ENCODE measurements around the gene MDGA2.

The MDGA2 gene

DNA sequence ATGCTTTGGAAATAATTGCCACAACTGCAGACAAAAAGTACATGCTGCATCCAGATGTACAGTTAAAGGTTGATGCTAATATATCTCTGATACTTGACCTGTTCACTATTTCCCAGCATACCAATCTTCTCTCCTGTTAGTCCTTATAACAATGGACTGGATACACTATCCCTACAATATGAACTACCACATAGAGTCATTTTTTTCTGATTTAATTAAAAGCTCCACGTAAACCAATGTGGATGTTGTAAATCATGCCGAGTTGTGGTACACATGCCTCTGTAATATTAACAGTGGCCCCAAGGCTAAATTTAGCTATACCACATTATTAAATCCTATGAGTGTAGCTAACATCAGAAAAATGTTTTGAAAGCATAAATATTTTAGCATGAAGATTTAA lies 554.8 kb downstream of the MDGA2 start:
- no peak for DNase-seq (ENCODE audit: low read depth)

GRCh38 chr14:47103771-47104170 lies 571.6 kb downstream of the MDGA2 start:
- no peak for DNase-seq (ENCODE audit: low read depth)

DNA sequence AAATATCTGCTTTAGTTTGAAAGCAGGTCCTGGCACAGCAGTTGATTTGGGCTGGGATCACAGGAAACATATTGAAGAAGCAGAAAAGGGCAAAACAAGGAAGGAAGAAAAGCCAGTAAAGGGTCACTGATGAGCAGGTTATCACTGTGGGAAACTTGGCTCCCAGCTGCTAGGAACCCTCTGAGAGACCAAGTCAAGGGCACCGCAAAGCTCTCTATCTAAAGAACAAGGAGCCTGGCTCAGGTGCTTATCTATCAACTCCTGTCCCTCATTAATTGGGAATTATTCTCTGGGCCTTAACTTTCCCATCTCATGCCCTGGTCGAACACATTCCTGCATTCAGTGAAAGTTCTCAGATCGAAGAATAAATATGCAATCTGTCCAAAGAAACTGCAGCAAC lies 572.9 kb downstream of the MDGA2 start:
- DNase-seq (ENCODE audit: low read depth) = no peak

DNA sequence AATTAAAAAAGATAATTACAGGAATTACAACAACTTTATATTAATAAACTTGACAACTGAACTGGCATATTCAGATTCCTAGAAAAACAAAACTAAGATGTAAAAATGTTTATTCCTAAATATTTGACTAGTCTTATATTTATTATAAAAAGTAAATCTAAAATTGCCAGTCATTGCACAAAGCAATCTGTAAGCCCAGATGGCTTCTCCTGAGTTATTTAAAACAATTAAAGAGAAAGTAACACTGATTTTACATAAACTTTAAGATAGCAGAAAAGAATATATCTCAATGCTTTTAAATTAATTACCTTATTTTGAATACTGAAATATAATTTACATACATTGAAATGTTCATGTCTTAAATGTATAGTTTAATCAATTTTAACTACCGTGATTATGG lies 589.7 kb downstream of the MDGA2 start:
- DNase-seq (ENCODE audit: low read depth) = no peak

- no peak for DNase-seq (ENCODE audit: low read depth)
These were observed 610.1 kb downstream of the MDGA2 start for GRCh38 chr14:47065326-47065725.

DNA sequence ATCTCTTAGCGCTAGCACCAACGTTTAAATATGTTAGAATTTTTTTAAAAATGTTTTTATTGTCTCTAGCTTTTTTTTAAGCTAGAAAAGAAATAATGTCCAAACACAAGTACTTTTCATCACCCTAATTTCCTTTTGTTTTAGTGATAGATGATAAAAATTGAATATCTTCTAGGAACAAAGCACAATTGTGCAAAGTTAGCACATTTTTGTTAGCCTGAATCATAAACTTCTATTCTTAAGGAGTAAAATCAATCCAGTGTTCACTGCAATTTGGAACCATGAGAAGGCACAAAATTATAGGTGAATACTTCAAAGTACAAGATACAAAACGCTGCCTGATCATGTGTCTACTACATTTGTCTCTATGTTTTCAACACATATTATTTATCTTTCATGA lies 615.4 kb downstream of the MDGA2 start:
- no peak for DNase-seq (ENCODE audit: low read depth)

GRCh38 chr14:47057364-47057763 lies 618.0 kb downstream of the MDGA2 start:
- no peak for DNase-seq (ENCODE audit: low read depth)

DNA sequence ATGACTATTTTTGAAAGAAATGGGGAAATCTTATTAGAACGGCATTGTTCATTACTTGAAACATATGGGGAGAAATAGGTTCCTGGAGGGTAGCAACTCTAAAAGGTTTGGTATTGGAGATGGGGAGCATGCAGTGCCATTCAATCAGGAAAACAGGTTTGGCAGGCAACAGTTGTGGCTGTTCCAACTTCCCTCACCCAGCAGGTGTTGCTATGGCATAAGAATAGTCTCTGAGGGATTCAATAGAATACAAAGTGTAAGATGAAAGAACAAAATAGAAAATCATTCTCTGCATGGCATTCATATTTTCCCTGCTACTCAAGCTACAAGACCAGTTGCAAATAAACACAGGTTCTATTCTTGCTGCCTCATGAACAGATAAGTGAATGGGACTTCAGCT lies 630.6 kb downstream of the MDGA2 start:
- DNase-seq (ENCODE audit: low read depth) = no peak

DNA sequence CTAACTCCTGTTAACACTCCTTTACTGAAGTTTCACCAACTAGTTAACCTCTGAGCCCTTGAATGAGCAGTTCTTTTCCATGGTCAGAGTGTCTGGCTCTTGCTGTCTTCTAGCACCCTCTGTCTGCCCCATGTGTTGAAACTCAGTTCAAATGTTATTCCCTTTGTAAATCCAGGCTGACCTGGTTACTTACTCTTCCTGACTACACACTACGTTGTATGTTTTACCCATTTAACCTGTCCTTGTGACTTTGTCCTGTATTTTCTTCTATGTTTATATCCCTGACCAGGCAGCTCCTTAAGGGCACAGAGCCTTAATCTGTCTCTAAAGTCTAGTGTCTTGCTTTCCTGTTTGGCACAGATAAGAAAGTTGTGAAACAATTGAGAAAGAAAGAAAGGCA lies 634.9 kb downstream of the MDGA2 start:
- DNase-seq (ENCODE audit: low read depth) = no peak

GRCh38 chr14:47039336-47039735 lies 636.1 kb downstream of the MDGA2 start:
- DNase-seq (ENCODE audit: low read depth) = no peak

- no peak for DNase-seq (ENCODE audit: low read depth)
These were observed 652.7 kb downstream of the MDGA2 start for GRCh38 chr14:47022721-47023120.

DNA sequence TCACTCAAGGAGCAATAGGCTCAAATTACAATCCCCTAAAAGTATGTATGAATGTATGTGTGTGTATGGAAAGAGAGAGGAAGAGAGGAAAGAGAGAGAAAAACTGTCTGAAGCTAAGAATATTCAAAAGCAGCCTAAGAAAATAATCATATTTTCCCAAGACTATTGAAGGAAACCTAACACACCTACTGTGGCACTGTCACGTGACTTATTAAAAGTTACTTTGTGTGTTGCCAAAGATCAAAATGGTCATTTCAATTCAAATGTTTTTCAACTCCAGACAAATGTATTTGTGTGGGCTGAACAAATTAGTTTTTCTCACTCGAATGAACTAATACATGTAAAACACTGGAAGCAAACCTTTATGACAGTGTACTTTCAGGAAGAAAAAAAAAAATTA lies 654.9 kb downstream of the MDGA2 start:
- no peak for DNase-seq (ENCODE audit: low read depth)

DNA sequence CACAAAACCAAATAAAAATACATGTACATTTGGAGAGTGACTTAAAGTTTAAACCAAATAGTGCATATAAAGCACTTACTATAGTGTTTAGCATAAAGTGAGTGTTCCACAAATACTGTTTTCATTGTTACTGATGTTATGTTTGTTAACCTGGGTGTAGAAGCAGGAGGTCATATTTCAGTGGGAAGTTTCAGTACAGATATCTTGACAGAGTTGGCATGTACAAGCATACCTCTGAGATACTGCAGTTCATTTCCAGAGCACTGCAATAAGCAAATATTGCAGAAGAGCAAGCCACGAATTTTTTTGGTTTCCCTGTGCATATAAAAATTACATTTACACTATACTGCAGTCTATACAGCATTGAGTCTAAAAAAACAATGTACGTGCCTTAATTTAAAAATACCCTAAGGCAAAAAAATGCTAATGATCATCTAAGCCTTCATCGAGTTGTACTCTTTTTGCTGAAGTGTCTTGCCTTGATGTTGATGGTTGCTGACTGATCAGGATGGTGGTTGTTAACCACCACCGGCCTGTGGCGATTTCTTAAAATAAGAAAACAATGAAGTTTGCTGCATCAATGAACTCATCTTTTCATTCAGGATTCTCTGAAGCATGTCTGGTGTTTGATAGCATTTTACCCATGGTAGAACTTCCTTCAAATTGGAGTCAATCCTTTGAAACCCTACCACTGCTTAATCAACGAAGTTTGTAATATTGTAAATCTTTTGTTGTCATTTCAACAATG lies 662.7 kb downstream of the MDGA2 start:
- no peak for DNase-seq (ENCODE audit: low read depth)

DNA sequence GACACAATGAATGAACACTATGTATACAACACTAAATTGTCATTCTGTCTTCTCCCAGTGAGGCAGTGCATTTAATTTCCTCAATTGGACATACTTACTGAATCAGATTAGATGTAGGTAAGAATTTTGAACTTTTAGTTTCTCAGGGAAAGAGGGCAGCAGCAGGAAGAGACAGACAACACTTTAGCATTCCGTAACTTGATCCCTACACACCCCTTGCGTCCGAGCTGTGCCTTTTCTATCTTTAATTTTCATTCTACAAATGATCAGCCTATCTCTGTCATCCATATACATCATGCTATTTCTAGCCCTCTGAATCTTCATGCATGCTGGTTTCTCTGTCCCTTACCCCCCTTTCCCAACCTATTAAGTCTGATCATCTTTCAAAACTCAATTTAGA lies 665.8 kb downstream of the MDGA2 start:
- no peak for DNase-seq (ENCODE audit: low read depth)

DNA sequence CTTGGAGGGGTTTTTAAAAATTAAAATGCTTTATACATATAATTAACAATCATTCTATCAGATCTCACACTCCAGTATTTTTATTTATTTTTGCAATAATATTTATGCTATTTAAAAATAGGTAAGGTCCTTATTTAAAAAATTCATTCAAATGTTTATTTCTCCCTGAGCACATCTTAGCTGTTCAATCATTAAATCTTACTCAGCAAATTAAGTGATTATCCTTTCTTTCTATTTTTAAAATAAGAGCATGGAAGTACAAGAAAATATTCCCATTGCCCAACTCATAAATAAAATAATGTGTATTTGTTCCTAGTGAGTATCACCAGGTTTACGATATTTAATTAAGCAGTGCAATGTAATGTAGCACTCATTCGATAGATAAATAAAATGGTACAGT lies 666.7 kb downstream of the MDGA2 start:
- no peak for DNase-seq (ENCODE audit: low read depth)

DNA sequence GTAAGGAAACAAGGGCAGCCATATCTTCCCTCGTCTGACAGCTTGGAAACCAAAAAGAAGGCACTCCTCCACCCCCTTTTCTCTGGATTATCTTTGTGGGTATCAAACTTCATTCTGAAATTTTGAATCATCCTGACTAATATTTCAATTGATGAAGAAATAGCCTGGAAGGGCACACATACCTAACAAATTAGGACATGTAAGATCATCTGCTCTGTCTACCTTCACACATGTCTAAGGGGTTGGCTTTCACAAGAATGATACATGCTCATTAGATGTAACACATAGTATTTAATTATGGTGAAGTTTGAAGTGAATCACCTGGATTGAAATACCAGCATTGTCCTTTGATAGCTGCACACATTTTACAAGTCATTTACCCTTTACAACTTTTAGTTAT lies 675.7 kb downstream of the MDGA2 start:
- no peak for DNase-seq (ENCODE audit: low read depth)

- no peak for DNase-seq (ENCODE audit: low read depth)
These were observed 685.8 kb downstream of the MDGA2 start for GRCh38 chr14:46989566-46989965.

DNA sequence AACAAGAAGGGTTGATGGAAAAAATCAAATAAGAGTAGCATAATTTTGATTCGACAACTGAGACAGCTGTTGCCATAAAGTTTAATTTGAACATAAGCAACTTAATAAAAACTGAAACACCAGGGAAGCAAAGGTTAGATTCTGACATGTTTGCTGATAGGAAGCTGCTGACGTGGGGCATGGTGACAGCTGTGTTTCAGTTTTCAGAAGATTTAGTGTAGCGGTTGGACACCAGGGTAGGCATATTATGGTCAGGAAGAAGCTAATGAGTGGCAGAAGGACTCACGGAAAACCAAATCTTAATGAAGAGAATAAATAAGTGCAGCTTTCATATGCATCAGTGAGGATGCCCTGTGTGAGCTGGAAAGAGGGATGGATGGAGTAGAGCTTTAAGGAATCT lies 687.1 kb downstream of the MDGA2 start:
- DNase-seq (ENCODE audit: low read depth) = no peak

- DNase-seq (ENCODE audit: low read depth) = no peak
These were observed 689.6 kb downstream of the MDGA2 start for GRCh38 chr14:46985529-46986380.

- no peak for DNase-seq (ENCODE audit: low read depth)
These were observed 702.1 kb downstream of the MDGA2 start for GRCh38 chr14:46973295-46973694.

- no peak for DNase-seq (ENCODE audit: low read depth)
These were observed 711.0 kb downstream of the MDGA2 start for GRCh38 chr14:46964378-46964777.

GRCh38 chr14:46951103-46951502 lies 724.3 kb downstream of the MDGA2 start:
- DNase-seq (ENCODE audit: low read depth) = no peak

- no peak for DNase-seq (ENCODE audit: low read depth)
These were observed 734.8 kb downstream of the MDGA2 start for GRCh38 chr14:46940611-46941010.

DNA sequence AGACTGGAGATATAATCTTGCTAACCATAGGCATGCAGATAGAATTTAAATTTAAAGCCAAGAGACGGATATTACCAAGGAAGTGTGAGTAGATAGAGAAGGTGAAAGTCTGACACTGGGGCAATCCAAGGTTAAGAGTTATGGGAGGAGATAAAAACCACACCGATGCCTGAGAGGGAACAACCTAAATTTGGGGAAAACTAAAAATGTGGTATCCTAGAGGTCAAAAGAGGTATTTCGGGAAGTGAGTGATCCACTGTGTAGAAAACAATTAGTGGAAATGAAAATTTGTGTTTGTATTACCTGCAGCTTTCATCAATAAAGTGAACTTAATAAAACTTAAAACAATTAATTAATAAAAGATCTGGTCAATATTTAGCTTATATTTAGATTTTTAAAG lies 754.9 kb downstream of the MDGA2 start:
- no peak for DNase-seq (ENCODE audit: low read depth)
